PFSK-1 (cell line): Measurements from ENCODE around the gene MBD3L2.

Experiments
- FOXP2 ChIP-seq: optimal IDR thresholded peaks from 2 replicates; pipeline ENCODE3; 2011; ENCODE audit warnings: borderline replicate concordance, control low read depth, inconsistent platforms; ENCODE audit not compliant: insufficient read depth; ENCODE audit errors: extremely low read length, extremely low read depth
- POLR2AphosphoS5 ChIP-seq: IDR thresholded peaks from 2 replicates; pipeline ENCODE4 v1.6.1; 2012; ENCODE audit warnings: low read depth, mild to moderate bottlenecking, control low read depth, low read length, moderate library complexity
- REST ChIP-seq, 2 experiments: IDR thresholded peaks; 2 replicates each; pipeline versions ENCODE4 v1.6.1 to v1.8.0; 2011 to 2012; ENCODE audit warnings: low read depth in 2 of 2, low read length in 2 of 2, control low read depth in 1 of 2, inconsistent platforms in 1 of 2, mild to moderate bottlenecking in 1 of 2, moderate library complexity in 1 of 2; ENCODE audit not compliant: insufficient read depth in 1 of 2
- SIN3A ChIP-seq: IDR thresholded peaks from 2 replicates; pipeline ENCODE4 v1.6.1; 2012; ENCODE audit warnings: mild to moderate bottlenecking, low read length, moderate library complexity, borderline replicate concordance; ENCODE audit not compliant: insufficient read depth
- TAF1 ChIP-seq: IDR thresholded peaks from 2 replicates; pipeline ENCODE4 v1.6.1; 2012; ENCODE audit warnings: low read length, control low read depth, borderline replicate concordance; ENCODE audit not compliant: insufficient read depth

- TF ChIP-seq POLR2AphosphoS5 (peak; percentile 91), SIN3A (peak; percentile 37; the same call in 1 of the 2 replicates), TAF1 (0 out of 2 replicates have a peak, but pooled peaks have one; percentile 54), REST (IDR thresholded peaks at IDR 0.05; ENCODE audit: insufficient read depth in 1 of 2, low read depth in 2 of 2, low read length in 2 of 2) (peak in 1 of 2 experiments; percentile 15; a peak in 1 of 4 replicates), FOXP2 (peak; percentile 92)
Measured at GRCh38 chr19:7069042-7069903, 20.2 kb downstream of the MBD3L2 start, which contains the start of gene ZNF557.
